Measurements from ENCODE around the gene PTPN4.

- TF ChIP-seq CTCF (IDR thresholded peaks at IDR 0.05) (no peak), ZFX (IDR thresholded peaks at IDR 0.05; ENCODE audit: borderline replicate concordance) (no peak)
Observed at GRCh38 chr2:119841550-119841949, 81.8 kb downstream of the PTPN4 start.

Measured in 22Rv1 (cell line).